ENCODE results near the gene MFSD2A. TPM values are rescaled to one million over a fixed set of nuclear protein-coding genes. Genes with fewer than 3 reads are reported as not detected.

Gene MFSD2A
- total RNA-seq, 1 donor from 2014 or later: 0.22 TPM

DNA sequence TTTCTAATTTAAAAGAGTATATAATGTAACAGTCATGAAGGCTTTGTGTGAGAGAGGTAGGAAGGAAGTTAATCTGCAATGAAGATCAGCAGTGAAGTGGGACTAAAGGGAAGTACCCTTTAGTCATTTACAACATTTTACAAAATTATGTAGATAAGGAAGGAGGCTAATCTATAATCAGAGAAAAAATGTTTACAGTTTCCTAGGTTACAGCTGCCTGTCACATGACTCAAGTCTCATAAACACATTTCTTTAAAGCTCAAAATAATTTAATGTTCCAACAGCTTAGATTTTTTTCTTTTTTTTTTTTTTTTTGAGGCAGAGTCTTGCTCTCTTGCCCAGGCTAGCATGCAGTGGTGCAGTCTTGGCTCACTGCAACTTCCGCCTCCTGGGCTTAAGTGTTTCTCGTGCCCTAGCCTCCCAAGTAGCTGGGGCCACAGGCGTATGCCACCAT lies 59.3 kb downstream of the MFSD2A start:
- Histone ChIP-seq H3K4me3 (no peak overlapping the region), H3K27me3 (ENCODE audit: low read depth) (peaks cover 5% of the 10 kb centered on the region), H3K4me1 (no peaks in the 10 kb centered on the region), H3K27ac (replicated peaks) (no peak overlapping the region), H3K36me3 (no peaks in the 10 kb centered on the region), H3K9me3 (replicated peaks) (no peaks in the 10 kb centered on the region)
- DNase-seq: no peak
- intact Hi-C loops (cut with micrococcal nuclease): no loop called here
- TF ChIP-seq, protein P1, sequence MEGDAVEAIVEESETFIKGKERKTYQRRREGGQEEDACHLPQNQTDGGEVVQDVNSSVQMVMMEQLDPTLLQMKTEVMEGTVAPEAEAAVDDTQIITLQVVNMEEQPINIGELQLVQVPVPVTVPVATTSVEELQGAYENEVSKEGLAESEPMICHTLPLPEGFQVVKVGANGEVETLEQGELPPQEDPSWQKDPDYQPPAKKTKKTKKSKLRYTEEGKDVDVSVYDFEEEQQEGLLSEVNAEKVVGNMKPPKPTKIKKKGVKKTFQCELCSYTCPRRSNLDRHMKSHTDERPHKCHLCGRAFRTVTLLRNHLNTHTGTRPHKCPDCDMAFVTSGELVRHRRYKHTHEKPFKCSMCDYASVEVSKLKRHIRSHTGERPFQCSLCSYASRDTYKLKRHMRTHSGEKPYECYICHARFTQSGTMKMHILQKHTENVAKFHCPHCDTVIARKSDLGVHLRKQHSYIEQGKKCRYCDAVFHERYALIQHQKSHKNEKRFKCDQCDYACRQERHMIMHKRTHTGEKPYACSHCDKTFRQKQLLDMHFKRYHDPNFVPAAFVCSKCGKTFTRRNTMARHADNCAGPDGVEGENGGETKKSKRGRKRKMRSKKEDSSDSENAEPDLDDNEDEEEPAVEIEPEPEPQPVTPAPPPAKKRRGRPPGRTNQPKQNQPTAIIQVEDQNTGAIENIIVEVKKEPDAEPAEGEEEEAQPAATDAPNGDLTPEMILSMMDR (IDR thresholded peaks at IDR 0.05; ENCODE audit: borderline replicate concordance): no peak

DNA sequence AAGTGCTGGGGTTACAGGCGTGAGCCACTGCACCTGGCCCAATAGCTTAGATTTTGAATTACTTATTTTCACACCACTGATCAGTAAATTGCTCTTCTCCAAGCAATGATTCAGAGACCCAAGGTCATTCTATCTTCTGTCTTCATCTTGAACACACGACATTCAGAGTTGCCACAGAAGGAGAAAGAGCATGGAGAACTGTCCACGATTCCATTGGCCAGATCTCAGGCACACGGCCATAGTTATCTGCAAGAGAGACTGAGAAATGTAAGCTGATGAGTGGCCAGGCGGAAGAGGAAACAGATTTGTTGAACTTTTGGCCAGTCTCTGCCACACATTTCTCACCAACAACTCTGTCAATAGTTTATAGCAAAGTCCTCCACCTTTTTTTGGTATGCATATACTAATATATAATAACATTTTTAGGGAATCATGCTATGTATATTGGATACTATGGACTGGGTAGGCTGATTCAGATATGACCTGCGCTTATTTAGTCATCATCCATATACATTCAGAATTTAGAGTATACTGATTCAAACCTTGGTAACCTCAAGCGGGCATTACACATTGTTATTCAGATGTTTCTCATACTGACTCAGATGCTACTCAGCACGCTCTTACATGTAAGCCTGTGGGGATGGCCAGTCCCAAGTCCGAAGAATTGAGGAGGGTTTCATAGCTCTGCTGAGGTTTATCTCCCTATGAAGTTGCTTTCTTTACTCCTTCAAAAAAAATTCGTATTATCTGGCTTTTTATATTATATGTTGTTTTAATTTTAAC lies 60.1 kb downstream of the MFSD2A start:
- DNase-seq: no peak
- Histone ChIP-seq H3K27ac (replicated peaks) (no peak overlapping the region), H3K4me1 (no peaks in the 10 kb centered on the region), H3K36me3 (no peaks in the 10 kb centered on the region), H3K27me3 (ENCODE audit: low read depth) (peaks cover 6% of the 10 kb centered on the region), H3K4me3 (no peak overlapping the region), H3K9me3 (replicated peaks) (no peaks in the 10 kb centered on the region)
- TF ChIP-seq, protein P1 (IDR thresholded peaks at IDR 0.05; ENCODE audit: borderline replicate concordance): no peak
- intact Hi-C loops (cut with micrococcal nuclease): no loop called here

DNA sequence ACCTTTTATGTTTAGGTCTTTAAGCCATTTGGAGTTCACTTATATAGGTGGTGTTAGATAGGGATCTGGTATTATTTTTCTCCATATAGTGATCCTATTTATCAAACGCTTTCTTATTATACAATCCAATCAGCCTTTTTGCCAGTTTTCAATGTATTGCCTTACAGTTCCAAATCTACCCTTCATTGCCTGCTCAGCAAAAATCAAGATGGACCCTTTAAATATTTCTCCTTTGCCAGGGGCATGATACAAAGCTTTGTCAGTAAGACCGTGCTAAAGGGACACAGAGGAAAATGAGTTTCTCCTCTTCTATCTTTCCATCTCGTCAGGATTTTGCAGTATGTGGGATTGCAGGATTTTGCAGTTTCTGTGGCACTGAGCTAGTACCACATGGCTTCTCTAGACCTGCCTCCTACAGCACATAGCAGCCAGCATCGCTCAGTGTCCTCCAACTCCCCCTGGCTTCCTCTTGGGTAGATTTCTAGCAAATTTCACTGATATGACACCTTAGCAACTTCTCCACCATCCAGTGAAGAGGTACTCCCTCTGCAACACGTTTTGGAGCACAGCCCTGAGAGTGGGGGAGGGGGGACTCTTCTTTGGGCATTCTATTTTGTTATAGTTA lies 63.1 kb downstream of the MFSD2A start:
- Histone ChIP-seq H3K9me3 (replicated peaks) (peaks cover 6% of the 10 kb centered on the region), H3K27ac (replicated peaks) (no peak overlapping the region), H3K27me3 (ENCODE audit: low read depth) (peaks cover 11% of the 10 kb centered on the region), H3K4me3 (no peak overlapping the region), H3K4me1 (no peaks in the 10 kb centered on the region), H3K36me3 (no peaks in the 10 kb centered on the region)
- DNase-seq: no peak
- TF ChIP-seq, protein P1 (IDR thresholded peaks at IDR 0.05; ENCODE audit: borderline replicate concordance): no peak
- intact Hi-C loops (cut with micrococcal nuclease): no loop called here

Other genes starting within 250 kb of the MFSD2A start
- 29.4 TPM for gene PPIE, start 216.3 kb upstream of the MFSD2A start, total RNA-seq
- 0.88 TPM for gene OXCT2, start 183.8 kb upstream of the MFSD2A start, total RNA-seq
- gene BMP8B, start 166.3 kb upstream of the MFSD2A start, total RNA-seq: 0.33 TPM
- gene TRIT1, start 71.6 kb upstream of the MFSD2A start, total RNA-seq: 12.5 TPM
- 0.44 TPM for gene MYCL, start 53.2 kb upstream of the MFSD2A start, total RNA-seq
- 66.0 TPM for gene CAP1, start 85.6 kb downstream of the MFSD2A start, total RNA-seq
- 37.7 TPM for gene PPT1, start 142.1 kb downstream of the MFSD2A start, total RNA-seq
- 13.2 TPM for gene RLF, start 206.2 kb downstream of the MFSD2A start, total RNA-seq